Cardiac septum (tissue), 1 donor: ENCODE data around the gene CDK15. TPM values are rescaled to one million over a fixed set of nuclear protein-coding genes. Genes with fewer than 3 reads are reported as not detected.

ENCODE experiments used
- total RNA-seq: library from RNA; stranded (reverse); fragmentation: NEBNext Ultra II Directional; extraction: Animal tissue kit (Norgen Biotek cat#: 25700); gene quantifications from one replicate; pipeline ENCODE4 v1.2.1, GENCODE V29; 2021
- donor health status: DM: no; HTN: no; CAD: no.

CDK15 gene
- total RNA-seq, 1 donor from 2014 or later, result 0.22 TPM

Other genes starting within 250 kb of the CDK15 start
- 17.0 TPM for gene TMEM237, start 163.0 kb upstream of the CDK15 start, total RNA-seq
- not detected for gene MPP4, start 107.9 kb upstream of the CDK15 start, total RNA-seq
- gene ALS2, start 25.6 kb upstream of the CDK15 start, total RNA-seq, result 36.5 TPM
- 34.7 TPM for gene FZD7, start 227.3 kb downstream of the CDK15 start, total RNA-seq